Neural progenitor cell (in vitro differentiated cells): ENCODE measurements around the gene VWF.

Experiments used
- CTCF ChIP-seq: fragments of 200-600 bp; sonication (generic); IDR thresholded peaks from 2 replicates; pipeline ENCODE4 v1.5.1; 2017; ENCODE audit warnings: antibody characterized with exemption, mild to moderate bottlenecking
- EZH2 ChIP-seq: fragments of 200-600 bp; sonication (generic); IDR thresholded peaks from 2 replicates; pipeline ENCODE4 v1.6.1; 2017; ENCODE audit warnings: antibody characterized with exemption, mild to moderate bottlenecking, moderate library complexity
- EZH2phosphoT487 ChIP-seq: fragments of 200-600 bp; sonication (generic); IDR thresholded peaks from 2 replicates; pipeline ENCODE4 v1.6.1; 2017; ENCODE audit warnings: antibody characterized with exemption

- TF ChIP-seq EZH2 (no peak), CTCF (no peak), EZH2phosphoT487 (no peak)
Observed at GRCh38 chr12:5976196-5976595, 148.3 kb downstream of the VWF start.
